Tongue (tissue), 2 donors: ENCODE results near the gene MACROD2. TPM values are rescaled to one million over a fixed set of nuclear protein-coding genes. Genes with fewer than 3 reads are reported as not detected.

Experiments used
- DNase-seq: peaks from one replicate; pipeline ENCODE4 v3.0.0-alpha.2; 2015
- total RNA-seq: library from RNA; depleted of rRNA; stranded (reverse); fragments of >200 nt; gene quantifications from one replicate; pipeline ENCODE4 v1.2.3, GENCODE V29; 2014

The MACROD2 gene
- total RNA-seq, 1 donor from 2014 or later = 5.0 TPM

GRCh38 chr20:15227102-15227501, 1231.8 kb downstream of the MACROD2 start:
- no peak for DNase-seq

GRCh38 chr20:15232243-15232642, 1236.9 kb downstream of the MACROD2 start:
- no peak for DNase-seq

- DNase-seq = no peak
Observed at GRCh38 chr20:15235471-15236198, 1240.3 kb downstream of the MACROD2 start.

GRCh38 chr20:15236812-15237211, 1241.5 kb downstream of the MACROD2 start:
- DNase-seq = no peak

- no peak for DNase-seq
Observed at GRCh38 chr20:15239542-15240206, 1244.4 kb downstream of the MACROD2 start.

- no peak for DNase-seq
Observed at GRCh38 chr20:15240801-15241200, 1245.5 kb downstream of the MACROD2 start.

- no peak for DNase-seq
Observed at GRCh38 chr20:15241681-15242080, 1246.4 kb downstream of the MACROD2 start.

- no peak for DNase-seq
Observed at GRCh38 chr20:15242773-15243172, 1247.5 kb downstream of the MACROD2 start.

- DNase-seq = no peak
Observed at GRCh38 chr20:15245896-15246295, 1250.6 kb downstream of the MACROD2 start.

- DNase-seq = no peak
Observed at GRCh38 chr20:15248618-15249395, 1253.5 kb downstream of the MACROD2 start.

GRCh38 chr20:15251171-15251570, 1255.9 kb downstream of the MACROD2 start:
- no peak for DNase-seq

- DNase-seq = no peak
Observed at GRCh38 chr20:15252304-15252703, 1257.0 kb downstream of the MACROD2 start.

- no peak for DNase-seq
Observed at GRCh38 chr20:15253431-15253830, 1258.1 kb downstream of the MACROD2 start.

- peak; percentile 62 for DNase-seq
Observed at GRCh38 chr20:15256676-15257568, 1261.6 kb downstream of the MACROD2 start.

GRCh38 chr20:15257569-15257870, 1262.2 kb downstream of the MACROD2 start:
- DNase-seq = no peak

- DNase-seq = no peak
Observed at GRCh38 chr20:15265581-15266309, 1270.4 kb downstream of the MACROD2 start.

GRCh38 chr20:15267935-15268334, 1272.6 kb downstream of the MACROD2 start:
- no peak for DNase-seq

- no peak for DNase-seq
Observed at GRCh38 chr20:15278041-15278440, 1282.7 kb downstream of the MACROD2 start.

GRCh38 chr20:15287329-15287728, 1292.0 kb downstream of the MACROD2 start:
- DNase-seq = no peak

GRCh38 chr20:15288106-15288505, 1292.8 kb downstream of the MACROD2 start:
- no peak for DNase-seq

- DNase-seq = no peak
Observed at GRCh38 chr20:15289337-15289736, 1294.0 kb downstream of the MACROD2 start.

- DNase-seq = no peak
Observed at GRCh38 chr20:15292405-15292804, 1297.1 kb downstream of the MACROD2 start.
